ENCODE data around the gene TPX2.

Gene TPX2

DNA sequence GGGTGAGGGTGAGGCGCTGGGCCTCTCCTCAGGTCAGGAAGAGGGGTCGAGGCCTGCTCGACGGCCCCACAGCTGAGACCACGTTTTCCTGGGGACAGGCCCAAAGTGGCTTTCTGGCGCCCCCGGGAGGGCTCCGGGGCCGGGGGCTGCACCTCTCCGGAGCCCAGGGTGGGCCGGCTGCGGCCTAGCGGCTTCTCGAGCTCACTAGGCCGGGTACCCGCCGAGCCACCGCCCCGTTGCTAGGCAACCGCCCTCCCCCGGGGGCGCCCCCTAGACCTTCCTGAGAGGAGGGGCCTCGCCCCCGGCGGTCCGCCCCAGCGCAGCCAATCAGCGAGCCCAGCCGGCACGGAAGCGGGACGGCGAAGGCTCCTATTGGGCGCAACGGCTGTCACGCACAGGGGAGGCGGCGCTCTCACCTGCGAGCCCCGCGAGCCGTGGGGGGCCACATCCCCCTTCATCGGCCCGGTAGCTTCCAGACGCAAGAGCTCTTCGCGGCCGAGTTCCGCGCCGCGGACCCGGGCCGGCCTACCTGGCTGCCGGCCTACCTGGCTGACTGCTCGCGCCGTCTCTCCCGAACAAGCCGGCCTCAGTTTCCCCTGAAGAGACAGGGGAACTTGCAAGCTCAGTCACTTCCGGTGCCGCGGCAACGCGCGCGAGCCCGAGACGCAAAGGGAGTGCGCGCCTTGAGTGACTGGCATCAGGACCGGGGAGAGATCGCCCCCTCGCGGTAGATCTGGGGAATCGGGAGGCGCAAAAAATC lies 15.6 kb upstream of the TPX2 start:
- Histone ChIP-seq H4K91ac (ENCODE audit: low read length) (peak overlapping the region; percentile 100), H3K4ac (ENCODE audit: low read depth in 1 of 2, low read length in 2 of 2) (peak overlapping the region; percentile 93 to 99), H4K8ac (ENCODE audit: low read length) (peak overlapping the region; percentile 100), H2BK15ac (ENCODE audit: low read depth, poor library complexity, severe bottlenecking) (peak overlapping the region; percentile 98), H3K9ac (ENCODE audit: low read length) (peak overlapping the region; percentile 100), H2BK5ac (ENCODE audit: low read depth, low read length, poor library complexity, severe bottlenecking) (peak overlapping the region; percentile 99), H3K14ac (ENCODE audit: low read length in 2 of 2) (peak overlapping the region in 1 of 2 experiments; percentile 57), H3K36me3 (ENCODE audit: control insufficient read depth in 1 of 2, insufficient read depth in 2 of 2, low read depth in 1 of 2, low read length in 2 of 2) (peaks cover 13 to 34% of the 10 kb centered on the region in 2 experiments), H2AFZ (ENCODE audit: low read depth, low read length) (peak overlapping the region; percentile 73), H2BK120ac (ENCODE audit: low read depth, low read length) (peak overlapping the region; percentile 100), H3K4me3 (ENCODE audit: insufficient read depth in 1 of 2, low read depth in 1 of 2, low read length in 2 of 2) (peak overlapping the region; percentile 80 to 92), H3K27me3 (ENCODE audit: control insufficient read depth in 1 of 2, insufficient read depth in 1 of 2, low read length in 2 of 2) (no peaks in the 10 kb centered on the region), H3K27ac (ENCODE audit: low read length, poor library complexity, severe bottlenecking) (peak overlapping the region; percentile 99), H3K4me2 (ENCODE audit: low read length, poor library complexity, severe bottlenecking) (peak overlapping the region; percentile 88), H3K23ac (ENCODE audit: low read length in 2 of 2) (no peak overlapping the region), H3K79me1 (replicated peaks; ENCODE audit: low read length, poor library complexity, severe bottlenecking) (no peaks in the 10 kb centered on the region), H3K9me3 (ENCODE audit: control insufficient read depth, low read length) (no peaks in the 10 kb centered on the region), H3K4me1 (ENCODE audit: control insufficient read depth, insufficient read depth, low read depth, low read length) (peaks cover 2% of the 10 kb centered on the region), H3K18ac (ENCODE audit: low read depth in 1 of 2, low read length in 2 of 2) (peak overlapping the region; percentile 95 to 100), H2BK12ac (ENCODE audit: low read length in 2 of 2) (peak overlapping the region; percentile 9 to 87), H2AK5ac (ENCODE audit: low read length, severe bottlenecking) (peak overlapping the region; percentile 99)
- peak; percentile 99 for DNase-seq
- WGBS = under 1% methylated on average over 77 of the region's 77 CpGs

DNA sequence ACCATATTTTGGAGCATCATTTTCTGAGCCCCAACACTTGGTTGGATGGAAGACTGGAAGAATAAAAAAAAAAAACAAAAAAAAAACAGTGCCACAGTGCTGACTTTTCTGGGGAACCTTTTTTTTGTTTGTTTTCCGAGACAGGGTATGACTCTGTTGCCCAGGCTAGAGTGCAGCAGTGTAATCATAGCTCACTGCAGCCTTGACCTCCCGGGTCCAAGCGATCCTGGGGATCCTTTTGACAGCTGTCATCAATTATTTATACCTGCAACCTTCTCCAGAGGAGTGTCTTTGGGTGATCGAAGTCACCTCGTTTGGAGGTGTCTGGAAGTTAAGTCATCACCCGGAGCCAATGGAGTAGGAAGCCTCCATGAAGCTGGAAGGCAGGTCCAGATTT lies 7.8 kb upstream of the TPX2 start:
- no peak overlapping the region for H3K4ac ChIP-seq (ENCODE audit: low read depth in 1 of 2, low read length in 2 of 2)
- no peak overlapping the region for H2AFZ ChIP-seq (ENCODE audit: low read depth, low read length)
- no peaks in the 10 kb centered on the region for H3K4me1 ChIP-seq (ENCODE audit: control insufficient read depth, insufficient read depth, low read depth, low read length)
- H3K4me2 ChIP-seq (ENCODE audit: low read length, poor library complexity, severe bottlenecking) = no peak overlapping the region
- peak overlapping the region; percentile 83 for H2AK5ac ChIP-seq (ENCODE audit: low read length, severe bottlenecking)
- no peaks in the 10 kb centered on the region for H3K79me1 ChIP-seq (replicated peaks; ENCODE audit: low read length, poor library complexity, severe bottlenecking)
- H3K27me3 ChIP-seq (ENCODE audit: control insufficient read depth in 1 of 2, insufficient read depth in 1 of 2, low read length in 2 of 2) = no peaks in the 10 kb centered on the region
- H3K23ac ChIP-seq (ENCODE audit: low read length in 2 of 2) = no peak overlapping the region
- H3K14ac ChIP-seq (ENCODE audit: low read length in 2 of 2) = no peak overlapping the region
- no peak overlapping the region for H3K27ac ChIP-seq (ENCODE audit: low read length, poor library complexity, severe bottlenecking)
- no peak overlapping the region for H2BK15ac ChIP-seq (ENCODE audit: low read depth, poor library complexity, severe bottlenecking)
- no peak overlapping the region for H3K4me3 ChIP-seq (ENCODE audit: insufficient read depth in 1 of 2, low read depth in 1 of 2, low read length in 2 of 2)
- 94% methylated on average over 6 of the region's 6 CpGs for WGBS
- DNase-seq = no peak
- no peak overlapping the region for H2BK12ac ChIP-seq (ENCODE audit: low read length in 2 of 2)
- no peak overlapping the region for H3K9ac ChIP-seq (ENCODE audit: low read length)
- H3K9me3 ChIP-seq (ENCODE audit: control insufficient read depth, low read length) = no peaks in the 10 kb centered on the region
- H4K91ac ChIP-seq (ENCODE audit: low read length) = no peak overlapping the region
- H2BK5ac ChIP-seq (ENCODE audit: low read depth, low read length, poor library complexity, severe bottlenecking) = no peak overlapping the region
- H3K36me3 ChIP-seq (ENCODE audit: control insufficient read depth in 1 of 2, insufficient read depth in 2 of 2, low read depth in 1 of 2, low read length in 2 of 2) = no peaks in the 10 kb centered on the region
- no peak overlapping the region for H4K8ac ChIP-seq (ENCODE audit: low read length)
- no peak overlapping the region for H3K18ac ChIP-seq (ENCODE audit: low read depth in 1 of 2, low read length in 2 of 2)
- H2BK120ac ChIP-seq (ENCODE audit: low read depth, low read length) = no peak overlapping the region

DNA sequence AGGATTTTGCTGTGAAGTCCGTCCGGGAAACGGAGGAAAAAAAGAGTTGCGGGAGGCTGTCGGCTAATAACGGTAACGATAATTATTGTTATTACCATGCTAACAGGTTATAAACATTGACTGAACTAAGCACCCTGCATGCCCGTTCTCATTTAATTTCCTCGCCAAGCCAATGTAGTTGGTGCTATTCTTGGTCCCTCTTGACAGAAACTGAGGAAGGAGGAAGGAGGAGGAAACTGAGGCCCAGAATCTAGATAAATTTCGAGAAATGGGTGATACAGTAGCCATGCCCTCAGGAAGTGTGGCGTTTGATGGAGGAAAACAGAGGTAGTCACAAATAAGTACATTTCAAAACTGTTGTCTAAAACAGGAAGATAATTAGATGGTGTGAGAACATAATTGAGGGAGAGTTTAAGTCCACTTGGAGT lies 474 bp downstream of the TPX2 start:
- Histone ChIP-seq H3K9me3 (ENCODE audit: control insufficient read depth, low read length) (no peaks in the 10 kb centered on the region), H3K9ac (ENCODE audit: low read length) (peak overlapping the region; percentile 97), H2BK120ac (ENCODE audit: low read depth, low read length) (no peak overlapping the region), H2BK5ac (ENCODE audit: low read depth, low read length, poor library complexity, severe bottlenecking) (peak overlapping the region; percentile 6), H3K4me1 (ENCODE audit: control insufficient read depth, insufficient read depth, low read depth, low read length) (peaks cover 3% of the 10 kb centered on the region), H2BK15ac (ENCODE audit: low read depth, poor library complexity, severe bottlenecking) (no peak overlapping the region), H3K4me3 (ENCODE audit: insufficient read depth in 1 of 2, low read depth in 1 of 2, low read length in 2 of 2) (peak overlapping the region; percentile 89 to 96), H3K4ac (ENCODE audit: low read depth in 1 of 2, low read length in 2 of 2) (no peak overlapping the region), H3K18ac (ENCODE audit: low read depth in 1 of 2, low read length in 2 of 2) (peak overlapping the region in 1 of 2 experiments; percentile 10), H3K79me1 (replicated peaks; ENCODE audit: low read length, poor library complexity, severe bottlenecking) (peaks cover 15% of the 10 kb centered on the region), H3K27me3 (ENCODE audit: control insufficient read depth in 1 of 2, insufficient read depth in 1 of 2, low read length in 2 of 2) (no peaks in the 10 kb centered on the region), H4K91ac (ENCODE audit: low read length) (peak overlapping the region; percentile 9), H3K27ac (ENCODE audit: low read length, poor library complexity, severe bottlenecking) (no peak overlapping the region), H3K36me3 (ENCODE audit: control insufficient read depth in 1 of 2, insufficient read depth in 2 of 2, low read depth in 1 of 2, low read length in 2 of 2) (no peaks in the 10 kb centered on the region), H4K8ac (ENCODE audit: low read length) (no peak overlapping the region), H3K4me2 (ENCODE audit: low read length, poor library complexity, severe bottlenecking) (peak overlapping the region; percentile 77), H3K14ac (ENCODE audit: low read length in 2 of 2) (no peak overlapping the region), H3K23ac (ENCODE audit: low read length in 2 of 2) (no peak overlapping the region), H2AFZ (ENCODE audit: low read depth, low read length) (peak overlapping the region; percentile 100), H2BK12ac (ENCODE audit: low read length in 2 of 2) (no peak overlapping the region), H2AK5ac (ENCODE audit: low read length, severe bottlenecking) (no peak overlapping the region)
- DNase-seq = no peak
- under 1% methylated on average over 4 of the region's 11 CpGs for WGBS

DNA sequence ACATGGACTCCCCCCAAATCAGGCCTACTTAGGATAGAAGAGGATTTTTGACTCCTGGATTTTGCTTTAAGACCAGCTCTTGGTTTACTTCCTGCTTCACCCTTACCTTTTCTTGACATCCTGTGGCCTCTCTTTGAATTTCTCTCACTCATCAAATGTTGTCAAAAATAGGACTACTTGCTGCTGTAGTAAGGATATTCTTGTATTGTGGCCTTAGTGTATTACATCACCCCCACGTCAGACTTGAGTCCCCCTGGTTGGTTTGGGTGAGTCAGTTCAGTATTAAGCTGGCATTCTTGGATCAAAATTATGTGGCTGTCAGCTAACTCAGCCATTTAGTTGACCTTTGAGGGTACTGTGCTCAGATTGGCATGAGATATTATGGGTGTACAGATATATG lies 1.1 kb downstream of the TPX2 start:
- Histone ChIP-seq H3K14ac (ENCODE audit: low read length in 2 of 2) (no peak overlapping the region), H4K8ac (ENCODE audit: low read length) (no peak overlapping the region), H2BK12ac (ENCODE audit: low read length in 2 of 2) (no peak overlapping the region), H3K4ac (ENCODE audit: low read depth in 1 of 2, low read length in 2 of 2) (no peak overlapping the region), H3K27me3 (ENCODE audit: control insufficient read depth in 1 of 2, insufficient read depth in 1 of 2, low read length in 2 of 2) (no peaks in the 10 kb centered on the region), H4K91ac (ENCODE audit: low read length) (no peak overlapping the region), H3K4me2 (ENCODE audit: low read length, poor library complexity, severe bottlenecking) (peak overlapping the region; percentile 4), H3K18ac (ENCODE audit: low read depth in 1 of 2, low read length in 2 of 2) (no peak overlapping the region), H3K4me1 (ENCODE audit: control insufficient read depth, insufficient read depth, low read depth, low read length) (peaks cover 4% of the 10 kb centered on the region), H2BK120ac (ENCODE audit: low read depth, low read length) (no peak overlapping the region), H2BK15ac (ENCODE audit: low read depth, poor library complexity, severe bottlenecking) (no peak overlapping the region), H3K27ac (ENCODE audit: low read length, poor library complexity, severe bottlenecking) (no peak overlapping the region), H3K36me3 (ENCODE audit: control insufficient read depth in 1 of 2, insufficient read depth in 2 of 2, low read depth in 1 of 2, low read length in 2 of 2) (no peaks in the 10 kb centered on the region), H2AK5ac (ENCODE audit: low read length, severe bottlenecking) (no peak overlapping the region), H2AFZ (ENCODE audit: low read depth, low read length) (no peak overlapping the region), H3K9ac (ENCODE audit: low read length) (peak overlapping the region; percentile 97), H3K23ac (ENCODE audit: low read length in 2 of 2) (no peak overlapping the region), H3K4me3 (ENCODE audit: insufficient read depth in 1 of 2, low read depth in 1 of 2, low read length in 2 of 2) (peak overlapping the region in 1 of 2 experiments; percentile 89), H3K79me1 (replicated peaks; ENCODE audit: low read length, poor library complexity, severe bottlenecking) (peaks cover 15% of the 10 kb centered on the region), H2BK5ac (ENCODE audit: low read depth, low read length, poor library complexity, severe bottlenecking) (no peak overlapping the region), H3K9me3 (ENCODE audit: control insufficient read depth, low read length) (no peaks in the 10 kb centered on the region)
- WGBS = 3% methylated on average over 1 of the region's 1 CpG
- DNase-seq = peak; percentile 84

All from mesenchymal stem cell (in vitro differentiated cells and primary cell).